H9 (cell line): Measurements from ENCODE around the gene FBXO11. TPM values are rescaled to one million over a fixed set of nuclear protein-coding genes. Genes with fewer than 3 reads are reported as not detected.

Experiments used
- DNase-seq: peaks from one replicate; pipeline ENCODE4 v3.0.0-alpha.2; 2017
- H2AFZ ChIP-seq: one replicate; pipeline ENCODE4 v1.6.1; 2013; ENCODE audit warnings: mild to moderate bottlenecking, low read length, control low read depth, moderate library complexity
- H2AK5ac ChIP-seq: 2 replicates; pipeline ENCODE4 v1.6.1; 2013; ENCODE audit warnings: low read length, control low read depth, mixed read lengths; ENCODE audit not compliant: insufficient read length
- H2BK120ac ChIP-seq: one replicate; pipeline ENCODE4 v1.6.1; 2013; ENCODE audit warnings: low read depth, mild to moderate bottlenecking, low read length, control low read depth, inconsistent platforms; ENCODE audit not compliant: poor library complexity, severe bottlenecking
- H2BK12ac ChIP-seq: 2 replicates; pipeline ENCODE4 v1.6.1; 2013; ENCODE audit warnings: low read length, control low read depth, mixed read lengths, low read depth; ENCODE audit not compliant: insufficient read length
- H2BK15ac ChIP-seq: 2 replicates; pipeline ENCODE4 v1.6.1; 2013; ENCODE audit warnings: low read depth, low read length, control low read depth
- H2BK20ac ChIP-seq: one replicate; pipeline ENCODE4 v1.6.1; 2013; ENCODE audit warnings: low read depth, mild to moderate bottlenecking, low read length, control low read depth, inconsistent platforms; ENCODE audit not compliant: poor library complexity, severe bottlenecking
- H2BK5ac ChIP-seq: 2 replicates; pipeline ENCODE4 v1.6.1; 2013; ENCODE audit warnings: low read length, control low read depth, mixed read lengths; ENCODE audit not compliant: insufficient read length
- H3K14ac ChIP-seq: 2 replicates; pipeline ENCODE4 v1.6.1; 2013; ENCODE audit warnings: low read length, control low read depth; ENCODE audit not compliant: insufficient read depth
- H3K18ac ChIP-seq: 2 replicates; pipeline ENCODE4 v1.6.1; 2013; ENCODE audit warnings: low read depth, mild to moderate bottlenecking, mixed read lengths, low read length, control low read depth; ENCODE audit not compliant: insufficient read length
- H3K23ac ChIP-seq: 2 replicates; pipeline ENCODE4 v1.6.1; 2013; ENCODE audit warnings: low read length, control low read depth, mixed read lengths, low read depth; ENCODE audit not compliant: insufficient read length
- H3K23me2 ChIP-seq: 2 replicates; pipeline ENCODE4 v1.6.1; 2013; ENCODE audit warnings: low read depth, mild to moderate bottlenecking, mixed read lengths, low read length, control low read depth; ENCODE audit not compliant: insufficient read length, poor library complexity, severe bottlenecking
- H3K27ac ChIP-seq: 2 replicates; pipeline ENCODE4 v1.5.1; 2013; ENCODE audit warnings: low read length, control low read depth, mixed read lengths, low read depth; ENCODE audit not compliant: insufficient read length
- H3K27me3 ChIP-seq: 2 replicates; pipeline ENCODE4 v1.6.1; 2013; ENCODE audit warnings: low read length, control low read depth, inconsistent platforms; ENCODE audit not compliant: insufficient read depth
- H3K4ac ChIP-seq: 2 replicates; pipeline ENCODE4 v1.6.1; 2013; ENCODE audit warnings: low read depth, mild to moderate bottlenecking, control low read depth, inconsistent platforms, low read length, moderate library complexity
- H3K4me1 ChIP-seq: 2 replicates; pipeline ENCODE4 v1.6.1; 2013; ENCODE audit warnings: low read length, control low read depth, inconsistent platforms; ENCODE audit not compliant: insufficient read depth
- H3K4me2 ChIP-seq: 2 replicates; pipeline ENCODE4 v1.6.1; 2013; ENCODE audit warnings: low read length, control low read depth, mixed read lengths; ENCODE audit not compliant: insufficient read length, insufficient read depth
- H3K56ac ChIP-seq: 2 replicates; pipeline ENCODE4 v1.6.1; 2013; ENCODE audit warnings: low read depth, mild to moderate bottlenecking, mixed read lengths, low read length, control low read depth; ENCODE audit not compliant: insufficient read length
- H3K79me1 ChIP-seq: 2 replicates; pipeline ENCODE4 v1.6.1; 2013; ENCODE audit warnings: low read depth, mild to moderate bottlenecking, moderate library complexity, low read length, control low read depth, inconsistent platforms; ENCODE audit not compliant: insufficient read depth, poor library complexity, severe bottlenecking
- H3K79me2 ChIP-seq: 2 replicates; pipeline ENCODE4 v1.6.1; 2013; ENCODE audit warnings: low read length, control low read depth, inconsistent platforms; ENCODE audit not compliant: insufficient read depth
- H3K9ac ChIP-seq: 2 replicates; pipeline ENCODE4 v1.6.1; 2013; ENCODE audit warnings: low read length, control low read depth, mixed read lengths; ENCODE audit not compliant: insufficient read length; ENCODE audit errors: extremely low read depth
- H3K9me3 ChIP-seq: one replicate; pipeline ENCODE4 v1.6.1; 2013; ENCODE audit warnings: low read depth, low read length, inconsistent platforms; ENCODE audit not compliant: control insufficient read depth
- H3T11ph ChIP-seq: one replicate; pipeline ENCODE4 v1.6.1; 2013; ENCODE audit warnings: mild to moderate bottlenecking, low read length, control low read depth, inconsistent platforms
- H4K20me1 ChIP-seq: one replicate; pipeline ENCODE4 v1.6.1; 2013; ENCODE audit not compliant: control insufficient read depth, insufficient read length, insufficient read depth
- H4K5ac ChIP-seq: 2 replicates; pipeline ENCODE4 v1.6.1; 2013; ENCODE audit warnings: low read depth, mild to moderate bottlenecking, mixed read lengths, low read length, control low read depth; ENCODE audit not compliant: insufficient read length
- H4K8ac ChIP-seq: replicated peaks from 2 replicates; pipeline ENCODE4 v1.6.1; 2013; ENCODE audit warnings: low read length, control low read depth, mixed read lengths, low read depth; ENCODE audit not compliant: insufficient read length
- H4K91ac ChIP-seq: 2 replicates; pipeline ENCODE4 v1.6.1; 2013; ENCODE audit warnings: low read depth, mild to moderate bottlenecking, moderate library complexity, mixed read lengths, low read length, control low read depth; ENCODE audit not compliant: insufficient read length
- H3K27ac Mint-ChIP-seq, 3 experiments: 2 replicates in 2 of 3; 3 replicates in 1 of 3; pipeline ENCODE4 v1.8.0; 2020 to 2021; ENCODE audit warnings: mixed read lengths in 3 of 3, mild to moderate bottlenecking in 1 of 3, moderate library complexity in 1 of 3
- H3K27me3 Mint-ChIP-seq: 2 replicates; pipeline ENCODE4 v1.8.0; 2021; ENCODE audit warnings: low read depth, mild to moderate bottlenecking, moderate library complexity, mixed read lengths
- H3K36me3 Mint-ChIP-seq, 3 experiments: 2 replicates in 2 of 3; 3 replicates in 1 of 3; pipeline ENCODE4 v1.8.0; 2020 to 2021; ENCODE audit warnings: low read depth in 3 of 3, mixed read lengths in 3 of 3; ENCODE audit not compliant: insufficient read depth in 1 of 3
- H3K4me1 Mint-ChIP-seq, 2 experiments: 2 replicates each; pipeline ENCODE4 v1.8.0; 2020; ENCODE audit warnings: mixed read lengths in 2 of 2
- H3K4me3 Mint-ChIP-seq, 2 experiments: 2 replicates in 1 of 2; 3 replicates in 1 of 2; pipeline ENCODE4 v1.8.0; 2020 to 2021; ENCODE audit warnings: mild to moderate bottlenecking in 2 of 2, mixed read lengths in 2 of 2, moderate library complexity in 1 of 2
- H3K9me3 Mint-ChIP-seq, 2 experiments: 2 replicates in 1 of 2; 3 replicates in 1 of 2; pipeline ENCODE4 v1.8.0; 2020; ENCODE audit warnings: mild to moderate bottlenecking in 2 of 2, mixed read lengths in 2 of 2, moderate library complexity in 1 of 2
- CTCF ChIP-seq: fragments of 200-600 bp; sonication (generic); conservative IDR thresholded peaks from 3 replicates; pipeline ENCODE4 v1.8.0; 2021; ENCODE audit warnings: antibody characterized with exemption, mild to moderate bottlenecking
- WGBS: extraction: QIAGEN DNeasy Blood & Tissue Kit; methylation state at CpG from one replicate; pipeline ENCODE4 v1.1.7; 2013; ENCODE audit warnings: missing lambda C conversion rate, low lambda C conversion rate, mixed read lengths; ENCODE audit not compliant: insufficient read length; ENCODE audit errors: extremely low coverage; 5-methylcytosine and 5-hydroxymethylcytosine counted together
- total RNA-seq: library from RNA; stranded (reverse); gene quantifications from 2 replicates; pipeline ENCODE4 v1.2.1, GENCODE V29; 2021

The FBXO11 gene
- total RNA-seq, 1 experiment from 2014 or later = 68.8 TPM

- no peak overlapping the region for H3K9ac ChIP-seq
- H3K79me1 ChIP-seq = no peaks in the 10 kb centered on the region
Measured at GRCh38 chr2:47908682-47909081, 2.4 kb upstream of the FBXO11 start.

More at GRCh38 chr2:47908682-47909081, 2.4 kb upstream of the FBXO11 start:
- Mint-ChIP-seq H3K9me3 (peaks cover 0 to 2% of the 10 kb centered on the region in 2 experiments; a peak in 2 of 5 replicates), H3K36me3 (peaks cover 0 to 2% (median 0%) of the 10 kb centered on the region in 3 experiments; a peak in 2 of 7 replicates), H3K27me3 (no peaks in the 10 kb centered on the region), H3K27ac (no peak overlapping the region), H3K4me3 (no peak overlapping the region), H3K4me1 (peaks cover 11 to 14% of the 10 kb centered on the region in 2 experiments)
- no peak overlapping the region for H2BK12ac ChIP-seq
- no peak overlapping the region for H2BK5ac ChIP-seq
- no peak overlapping the region for H3K4ac ChIP-seq
- no peak overlapping the region for H3K27ac ChIP-seq
- H2BK15ac ChIP-seq = no peak overlapping the region
- H2AFZ ChIP-seq = no peak overlapping the region
- H3K4me1 ChIP-seq = no peaks in the 10 kb centered on the region
- H3K27me3 ChIP-seq = no peaks in the 10 kb centered on the region
- no peaks in the 10 kb centered on the region for H4K20me1 ChIP-seq
- TF ChIP-seq CTCF = no peak
- H3K79me2 ChIP-seq = peaks cover 12% of the 10 kb centered on the region; the same call in 1 of the 2 replicates
- H3K18ac ChIP-seq = no peak overlapping the region
- H2AK5ac ChIP-seq = no peak overlapping the region
- H3K9me3 ChIP-seq = no peaks in the 10 kb centered on the region
- WGBS = no CpG with 5 or more reads among the region's 5 CpGs
- peaks cover 17% of the 10 kb centered on the region for H3K23me2 ChIP-seq
- no peak overlapping the region for H3K4me2 ChIP-seq
- no peak overlapping the region for H4K5ac ChIP-seq
- no peak for DNase-seq
- H3K14ac ChIP-seq = no peak overlapping the region
- H4K8ac ChIP-seq = no peak overlapping the region
- H2BK20ac ChIP-seq = no peak overlapping the region
- no peak overlapping the region for H2BK120ac ChIP-seq
- no peak overlapping the region for H3K56ac ChIP-seq
- no peak overlapping the region for H4K91ac ChIP-seq
- H3T11ph ChIP-seq = no peak overlapping the region
- no peak overlapping the region for H3K23ac ChIP-seq
